ENCODE data around the gene ZNF407. TPM values are rescaled to one million over a fixed set of nuclear protein-coding genes. Genes with fewer than 3 reads are reported as not detected.

ZNF407 gene
- total RNA-seq, 1 donor from 2014 or later: 26.7 TPM

DNA sequence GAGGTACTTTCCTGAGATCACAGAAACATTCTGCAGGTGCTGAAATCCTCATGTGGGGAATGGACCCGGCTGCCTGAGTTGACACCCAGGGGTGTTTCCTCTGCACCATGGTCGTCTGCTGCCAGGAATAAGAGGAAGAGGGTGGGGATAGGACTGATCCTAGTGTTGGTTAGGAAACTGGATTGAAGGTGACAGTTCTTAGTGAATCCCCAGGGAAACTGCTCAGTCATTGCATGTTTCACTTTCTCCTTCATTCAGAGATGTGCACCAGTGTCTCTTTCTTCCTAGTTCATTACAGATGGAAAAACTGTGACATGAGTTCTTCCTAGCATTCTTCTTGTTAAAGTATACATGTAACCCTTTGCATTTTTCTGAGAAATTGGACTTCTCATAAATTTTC is 317.0 kb downstream of the ZNF407 start:
- Mint-ChIP-seq H3K9me3 (no peaks in the 10 kb centered on the region), H3K4me3 (no peak overlapping the region), H3K4me1 (no peaks in the 10 kb centered on the region), H3K27me3 (no peaks in the 10 kb centered on the region), H3K36me3 (ENCODE audit: low read depth) (peaks cover 5% of the 10 kb centered on the region), H3K27ac (no peak overlapping the region)
- DNase-seq (no peak), ATAC-seq (ENCODE audit: low read depth) (no peak)
- intact Hi-C loops (cut with micrococcal nuclease): loop anchor here (5.0 kb wide), 1 partner anchor 648 kb away; no protein-coding TSS in a partner anchor
- ChIA-PET CTCF (no interaction called here), POLR2A (no interaction called here)
- TF ChIP-seq, protein P1, sequence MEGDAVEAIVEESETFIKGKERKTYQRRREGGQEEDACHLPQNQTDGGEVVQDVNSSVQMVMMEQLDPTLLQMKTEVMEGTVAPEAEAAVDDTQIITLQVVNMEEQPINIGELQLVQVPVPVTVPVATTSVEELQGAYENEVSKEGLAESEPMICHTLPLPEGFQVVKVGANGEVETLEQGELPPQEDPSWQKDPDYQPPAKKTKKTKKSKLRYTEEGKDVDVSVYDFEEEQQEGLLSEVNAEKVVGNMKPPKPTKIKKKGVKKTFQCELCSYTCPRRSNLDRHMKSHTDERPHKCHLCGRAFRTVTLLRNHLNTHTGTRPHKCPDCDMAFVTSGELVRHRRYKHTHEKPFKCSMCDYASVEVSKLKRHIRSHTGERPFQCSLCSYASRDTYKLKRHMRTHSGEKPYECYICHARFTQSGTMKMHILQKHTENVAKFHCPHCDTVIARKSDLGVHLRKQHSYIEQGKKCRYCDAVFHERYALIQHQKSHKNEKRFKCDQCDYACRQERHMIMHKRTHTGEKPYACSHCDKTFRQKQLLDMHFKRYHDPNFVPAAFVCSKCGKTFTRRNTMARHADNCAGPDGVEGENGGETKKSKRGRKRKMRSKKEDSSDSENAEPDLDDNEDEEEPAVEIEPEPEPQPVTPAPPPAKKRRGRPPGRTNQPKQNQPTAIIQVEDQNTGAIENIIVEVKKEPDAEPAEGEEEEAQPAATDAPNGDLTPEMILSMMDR (IDR thresholded peaks at IDR 0.05): no peak

DNA sequence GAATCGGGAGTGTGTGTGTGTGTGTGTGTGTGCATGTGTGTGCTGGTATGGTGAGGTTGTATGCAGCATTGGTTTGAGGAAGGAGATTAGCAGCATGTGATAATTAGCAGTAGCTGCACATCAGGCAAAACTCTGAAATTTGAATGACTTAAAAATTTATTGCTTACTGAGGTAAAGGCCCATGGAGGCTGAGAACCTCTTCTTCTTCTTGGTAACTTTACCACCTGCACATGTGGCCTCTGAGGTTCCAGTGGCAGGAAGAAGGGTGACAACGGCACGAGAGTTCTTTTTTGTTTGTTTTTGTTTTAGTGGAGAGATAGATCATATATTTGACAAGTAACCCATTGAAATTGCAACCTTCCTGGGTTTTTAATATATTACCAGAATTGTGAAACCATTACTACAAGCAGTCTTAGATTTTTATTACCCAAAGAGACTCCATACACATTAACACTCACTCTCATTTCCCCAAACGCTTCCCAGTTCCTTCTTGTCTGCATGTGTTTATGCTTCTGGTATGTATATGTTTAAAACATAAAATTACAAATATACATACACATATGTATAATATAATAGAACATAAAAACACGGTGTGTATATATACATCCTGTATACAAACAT is 319.2 kb downstream of the ZNF407 start:
- Mint-ChIP-seq H3K36me3 (ENCODE audit: low read depth) (peaks cover 18% of the 10 kb centered on the region), H3K9me3 (no peaks in the 10 kb centered on the region), H3K4me1 (no peaks in the 10 kb centered on the region), H3K27me3 (no peaks in the 10 kb centered on the region), H3K4me3 (no peak overlapping the region), H3K27ac (no peak overlapping the region)
- DNase-seq (no peak), ATAC-seq (ENCODE audit: low read depth) (no peak)
- POLR2A ChIA-PET: no interaction called here
- CTCF ChIA-PET: no interaction called here
- TF ChIP-seq, protein P1 (IDR thresholded peaks at IDR 0.05): no peak
- intact Hi-C loops (cut with micrococcal nuclease): no loop called here

DNA sequence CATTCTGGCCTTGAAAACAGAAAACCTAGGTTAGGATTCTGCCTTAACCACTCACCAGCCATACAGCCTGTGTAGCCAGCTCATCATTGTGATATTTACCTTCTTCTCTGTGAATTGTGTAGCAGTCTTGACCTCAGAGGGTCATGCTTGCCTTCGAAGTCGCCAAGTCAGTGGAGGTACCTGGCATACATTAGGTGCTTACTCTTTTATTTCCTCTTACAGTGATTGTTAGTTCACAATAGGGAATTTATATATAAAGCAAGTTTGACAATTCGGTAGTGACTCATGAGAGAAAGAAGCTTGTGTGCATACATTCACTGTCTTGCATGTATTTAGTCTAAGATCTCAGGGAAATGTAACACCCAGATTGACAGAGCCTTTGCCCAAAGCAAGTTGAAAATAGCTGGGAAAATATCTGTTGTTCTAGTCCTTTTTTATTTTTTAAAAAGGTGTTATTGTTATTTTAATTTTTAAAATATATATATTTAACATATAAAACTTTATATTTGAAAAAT is 320.7 kb downstream of the ZNF407 start:
- no peaks in the 10 kb centered on the region for H3K27me3 Mint-ChIP-seq
- no peaks in the 10 kb centered on the region for H3K9me3 Mint-ChIP-seq
- H3K4me1 Mint-ChIP-seq: no peaks in the 10 kb centered on the region
- TF ChIP-seq, protein P1 (IDR thresholded peaks at IDR 0.05): no peak
- ATAC-seq (ENCODE audit: low read depth) (no peak), DNase-seq (no peak)
- CTCF ChIA-PET: interaction anchor here (0.9 kb wide), 1 partner anchor 17 kb away, joined by 3 read pairs; no protein-coding TSS in a partner anchor
- POLR2A ChIA-PET: no interaction called here
- peaks cover 24% of the 10 kb centered on the region for H3K36me3 Mint-ChIP-seq (ENCODE audit: low read depth)
- no peak overlapping the region for H3K27ac Mint-ChIP-seq
- intact Hi-C loops (cut with micrococcal nuclease): no loop called here
- H3K4me3 Mint-ChIP-seq: no peak overlapping the region

DNA sequence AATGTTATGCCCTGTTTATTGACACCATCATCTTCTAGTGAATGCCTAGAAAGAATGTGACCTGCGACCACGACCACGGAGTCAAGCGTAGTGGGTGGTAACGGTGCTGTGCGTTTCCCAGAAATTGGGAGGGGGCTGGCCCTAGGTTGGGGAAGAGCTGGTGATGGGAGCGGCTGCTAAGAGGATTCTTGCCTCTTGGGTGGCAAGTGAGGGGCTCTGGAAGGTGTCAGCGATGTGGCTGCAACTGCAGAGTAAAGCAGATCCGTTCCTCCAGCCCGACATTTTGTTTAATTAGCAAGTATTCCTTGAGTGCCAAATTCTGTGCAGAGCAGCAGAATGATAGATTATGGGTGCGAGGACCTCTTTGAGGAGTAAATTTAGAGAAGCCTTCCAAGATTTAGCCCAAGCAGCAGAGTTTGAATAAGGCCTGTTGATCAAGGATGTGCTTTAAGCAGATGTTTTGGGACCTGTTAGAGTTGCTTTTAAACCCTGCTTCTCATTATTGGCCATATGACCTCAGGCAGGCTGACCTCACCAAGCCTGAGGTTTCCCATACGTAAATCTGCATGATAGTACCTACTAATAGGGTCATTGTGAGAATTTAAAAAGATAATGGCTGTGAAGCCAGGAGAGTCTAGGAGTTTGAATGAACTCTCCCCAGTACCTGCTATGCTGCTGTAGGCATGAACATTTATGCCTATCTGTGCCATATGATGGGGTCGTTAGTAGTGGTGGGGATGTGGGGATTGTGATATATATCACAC is 323.6 kb downstream of the ZNF407 start:
- CTCF ChIA-PET: no interaction called here

DNA sequence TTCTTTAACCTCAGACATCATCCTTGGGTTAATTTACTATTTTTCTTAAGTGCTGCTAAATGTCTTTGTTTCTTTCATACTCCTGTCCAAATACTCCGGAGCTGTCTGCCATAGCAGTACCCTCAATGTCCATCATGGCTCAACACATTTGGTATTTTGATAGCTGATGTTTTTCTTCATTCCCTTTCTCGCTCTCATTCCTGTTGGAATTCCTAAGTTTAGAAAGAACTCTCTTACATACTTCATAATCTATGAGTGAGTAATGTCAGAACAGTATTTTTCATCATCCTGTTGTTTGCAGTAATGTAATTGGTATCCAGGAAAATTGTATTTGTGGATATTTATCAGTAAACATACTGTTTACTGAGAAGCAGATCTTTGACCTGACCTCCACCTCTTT is 328.4 kb downstream of the ZNF407 start:
- H3K36me3 Mint-ChIP-seq (ENCODE audit: low read depth): peaks cover 33% of the 10 kb centered on the region
- no peaks in the 10 kb centered on the region for H3K27me3 Mint-ChIP-seq
- no peak overlapping the region for H3K27ac Mint-ChIP-seq
- no peak overlapping the region for H3K4me3 Mint-ChIP-seq
- CTCF ChIA-PET: no interaction called here
- intact Hi-C loops (cut with micrococcal nuclease): no loop called here
- H3K9me3 Mint-ChIP-seq: no peaks in the 10 kb centered on the region
- no peak for DNase-seq
- TF ChIP-seq, protein P1 (IDR thresholded peaks at IDR 0.05): no peak
- no peak for ATAC-seq (ENCODE audit: low read depth)
- POLR2A ChIA-PET: no interaction called here
- no peaks in the 10 kb centered on the region for H3K4me1 Mint-ChIP-seq

More for the DNA sequence above, 323.6 kb downstream of the ZNF407 start:
- POLR2A ChIA-PET: no interaction called here
- intact Hi-C loops (cut with micrococcal nuclease): no loop called here
- DNase-seq (no peak), ATAC-seq (ENCODE audit: low read depth) (no peak)
- H3K4me3 Mint-ChIP-seq: no peak overlapping the region
- TF ChIP-seq, protein P1 (IDR thresholded peaks at IDR 0.05): no peak
- peaks cover 31% of the 10 kb centered on the region for H3K36me3 Mint-ChIP-seq (ENCODE audit: low read depth)
- no peaks in the 10 kb centered on the region for H3K9me3 Mint-ChIP-seq
- H3K27ac Mint-ChIP-seq: no peak overlapping the region
- H3K27me3 Mint-ChIP-seq: no peaks in the 10 kb centered on the region
- no peaks in the 10 kb centered on the region for H3K4me1 Mint-ChIP-seq
